Femur (tissue), 1 donor: ENCODE data around the gene WNK3.

Experiments
- DNase-seq: peaks from one replicate; pipeline ENCODE4 v3.0.0-alpha.2; 2017

The WNK3 gene

GRCh38 chrX:54237014-54237413, 120.8 kb downstream of the WNK3 start:
- DNase-seq: no peak

DNA sequence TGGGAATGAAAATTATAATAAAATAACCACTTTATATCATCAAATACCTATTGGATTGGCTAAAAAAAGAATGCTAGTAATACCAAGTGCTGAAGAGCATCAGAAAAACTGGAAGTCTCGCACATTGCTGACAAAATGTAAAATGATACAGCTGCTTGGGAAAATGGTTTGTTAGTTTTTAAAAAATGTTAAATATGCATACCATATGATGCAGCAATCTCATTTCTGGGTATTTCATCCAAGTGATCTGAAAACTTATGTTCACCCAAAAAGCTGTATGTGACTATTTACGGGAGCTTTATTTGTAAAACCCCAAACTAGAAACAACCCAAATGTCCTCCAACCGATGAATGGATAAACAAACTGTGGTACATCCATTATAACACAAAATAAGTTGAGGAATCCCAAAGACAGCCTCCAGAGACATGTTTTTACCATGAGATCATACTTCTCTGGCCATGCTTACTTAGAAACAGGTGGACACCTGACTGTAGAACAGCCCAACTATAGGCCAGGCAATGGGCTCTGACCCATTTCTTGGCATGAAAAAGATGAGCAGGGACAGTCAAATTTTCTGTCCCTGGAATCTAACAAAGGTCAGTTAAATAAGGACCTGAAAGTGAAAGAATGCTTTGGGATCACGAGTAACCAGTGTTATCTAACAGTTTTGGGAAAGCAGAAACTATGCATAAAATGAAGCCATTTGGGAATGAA, 127.3 kb downstream of the WNK3 start:
- DNase-seq: no peak

DNA sequence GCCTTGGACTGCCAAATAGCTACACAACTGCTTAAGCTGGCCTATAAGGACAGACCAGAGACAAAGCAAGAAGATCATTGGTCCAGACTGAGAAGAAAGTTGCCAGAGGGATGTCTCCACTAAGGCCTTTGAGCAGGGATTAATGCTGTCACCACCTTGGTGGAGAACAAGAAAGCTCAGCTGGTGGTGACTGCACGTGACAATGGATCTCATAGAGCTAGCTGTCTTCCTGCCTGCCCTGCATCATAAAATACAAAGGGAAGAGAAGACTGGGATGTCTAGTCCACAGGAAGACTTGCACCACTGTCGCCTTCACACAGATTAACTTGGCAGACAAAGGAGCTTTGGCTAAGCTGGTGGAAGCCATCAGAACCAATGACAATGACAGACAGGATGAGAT, 134.3 kb downstream of the WNK3 start:
- DNase-seq: no peak

- DNase-seq: no peak
Observed at GRCh38 chrX:54213603-54214002, 144.2 kb downstream of the WNK3 start.

DNA sequence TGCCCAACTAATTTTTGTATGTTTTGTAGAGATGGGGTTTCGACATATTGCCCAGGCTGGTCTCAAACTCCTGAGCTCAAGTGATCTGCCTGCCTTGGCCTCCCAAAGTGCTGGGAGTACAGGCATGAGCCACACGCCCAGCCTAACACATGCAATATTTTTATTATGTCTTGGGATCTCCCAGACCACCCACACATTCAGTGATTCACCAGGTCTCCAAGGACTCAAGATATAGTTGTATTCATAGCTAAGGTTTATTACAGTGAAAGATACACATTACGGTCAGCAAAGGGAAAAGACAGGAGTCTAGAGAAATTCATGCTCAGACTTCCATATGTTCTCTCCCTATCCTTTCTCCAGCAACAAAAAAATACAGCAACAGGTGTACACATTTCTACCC, 149.3 kb downstream of the WNK3 start:
- no peak for DNase-seq

DNA sequence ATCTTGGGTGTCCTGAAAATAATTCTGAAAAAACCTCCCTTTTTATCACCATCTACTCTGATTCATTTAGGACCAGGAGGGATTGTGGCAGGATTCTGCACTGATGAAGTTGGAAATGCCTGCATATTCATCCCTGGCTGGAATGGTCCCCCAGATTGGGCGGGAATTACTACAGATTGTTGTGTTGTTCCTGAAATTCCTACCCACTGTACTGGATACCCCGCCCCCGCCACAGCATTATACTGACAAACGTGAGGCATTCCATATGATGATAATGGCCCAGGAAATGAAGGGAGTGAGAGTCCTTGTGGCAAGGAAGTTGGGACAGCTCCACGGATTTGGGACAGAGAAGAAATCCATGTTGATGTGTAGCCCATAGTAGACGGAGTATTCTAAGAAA, 159.6 kb downstream of the WNK3 start:
- no peak for DNase-seq

GRCh38 chrX:54194982-54195588, 162.8 kb downstream of the WNK3 start:
- no peak for DNase-seq

GRCh38 chrX:54193085-54193821, 164.6 kb downstream of the WNK3 start:
- DNase-seq: no peak

DNA sequence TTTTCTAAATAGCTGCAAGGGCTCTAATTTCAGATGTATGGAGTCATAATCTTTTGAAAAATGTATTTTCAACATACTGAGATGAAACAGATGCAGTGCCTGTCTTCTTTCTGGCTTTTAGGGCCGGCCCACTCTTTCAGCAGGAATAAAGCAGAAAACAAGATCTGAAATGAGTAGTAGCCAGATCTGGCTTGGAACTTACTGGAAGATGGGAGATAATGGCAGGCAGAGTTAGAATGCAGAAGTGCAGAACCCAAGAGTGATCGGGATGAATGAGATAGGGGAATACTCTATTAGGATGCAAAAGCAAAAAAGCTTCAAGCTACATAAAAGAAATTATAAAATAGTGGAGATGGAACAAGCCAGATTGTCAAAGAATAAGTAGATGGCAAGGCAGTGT, 173.4 kb downstream of the WNK3 start:
- DNase-seq: no peak

- peak; percentile 88 for DNase-seq
Observed at GRCh38 chrX:54182864-54183613, 174.8 kb downstream of the WNK3 start, which contains the start of gene FAM120C. Gene FAM120C, minus strand, starts transcription at chrX:54183254. Its CDS starts 56 bp downstream, at chrX:54183198.

- DNase-seq: peak; percentile 48
Observed at GRCh38 chrX:54182194-54182863, 175.5 kb downstream of the WNK3 start.

DNA sequence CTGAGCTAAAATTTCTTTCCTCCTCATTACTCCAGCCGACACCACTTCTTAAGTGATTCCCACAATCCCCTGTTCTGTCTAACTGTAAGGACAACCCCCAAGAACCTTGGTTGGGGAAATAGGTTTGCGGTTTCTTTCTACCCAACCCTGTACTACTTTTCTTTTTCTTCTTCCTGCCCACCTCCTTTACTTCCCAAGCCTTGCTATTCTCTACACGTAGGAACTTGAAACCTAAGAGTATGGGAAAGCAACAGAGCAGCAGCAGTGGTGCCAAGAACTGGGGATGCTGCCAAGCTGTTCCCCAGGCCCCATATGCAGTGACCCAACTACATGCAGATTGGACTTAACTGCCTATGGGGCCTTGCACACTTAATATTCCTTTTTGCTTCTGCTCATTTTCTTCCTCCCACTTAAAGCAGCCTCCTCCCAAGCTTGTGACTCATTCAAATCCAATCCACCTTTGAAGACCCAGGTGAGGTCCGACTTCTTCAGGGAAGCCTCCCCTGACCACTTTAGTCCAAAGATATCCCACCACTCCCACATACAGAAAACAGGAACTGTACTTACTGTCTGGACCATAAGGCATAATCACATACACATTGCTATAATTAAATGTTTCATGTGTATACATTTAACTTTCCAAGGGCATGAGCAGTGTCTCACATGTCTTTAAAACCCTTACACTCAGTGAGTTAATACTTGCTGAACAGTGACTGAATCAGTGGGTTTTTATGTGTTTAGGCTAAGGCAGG, 176.5 kb downstream of the WNK3 start:
- DNase-seq: peak; percentile 57

- no peak for DNase-seq
Observed at GRCh38 chrX:54180403-54180802, 177.4 kb downstream of the WNK3 start.

DNA sequence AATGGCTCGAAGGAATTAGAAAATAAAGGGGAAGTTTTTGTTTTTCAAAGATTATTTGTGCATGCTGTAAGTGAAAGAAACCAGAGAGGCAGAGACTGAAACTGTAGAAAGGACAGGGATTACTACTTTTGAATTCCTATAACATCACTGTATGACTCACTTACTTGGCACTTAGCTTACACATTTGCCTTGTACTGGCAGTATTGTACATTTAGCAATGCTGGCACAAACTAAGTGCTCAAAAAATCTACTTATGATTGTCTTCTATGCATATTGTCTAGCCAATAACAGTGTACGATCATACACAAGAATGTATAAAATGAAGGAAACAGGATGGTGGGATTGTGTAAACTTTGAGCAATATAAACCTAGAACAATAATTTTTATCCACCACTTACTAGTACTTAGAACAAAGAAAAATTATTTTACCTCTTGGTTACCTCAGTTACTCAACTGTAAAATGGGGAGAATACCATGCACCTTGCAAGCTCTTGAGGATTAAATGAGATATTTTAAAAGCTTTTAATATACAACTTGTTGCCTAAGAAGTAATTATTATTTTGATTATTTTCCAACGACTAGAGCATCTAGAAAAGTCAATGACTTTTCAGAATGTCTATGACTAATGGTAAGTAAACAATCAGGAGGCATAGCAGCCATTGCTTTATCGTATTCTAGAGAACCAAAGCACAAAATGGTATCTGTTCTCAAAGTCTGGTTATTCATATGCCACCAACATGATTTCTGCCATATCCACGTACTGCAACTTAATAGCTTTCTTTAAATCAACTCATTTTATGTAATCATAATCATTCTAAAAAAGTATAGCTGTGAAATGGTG, 179.5 kb downstream of the WNK3 start:
- no peak for DNase-seq

- DNase-seq: no peak
Observed at GRCh38 chrX:54177306-54177705, 180.5 kb downstream of the WNK3 start.

- no peak for DNase-seq
Observed at GRCh38 chrX:54173791-54174190, 184.1 kb downstream of the WNK3 start.

DNA sequence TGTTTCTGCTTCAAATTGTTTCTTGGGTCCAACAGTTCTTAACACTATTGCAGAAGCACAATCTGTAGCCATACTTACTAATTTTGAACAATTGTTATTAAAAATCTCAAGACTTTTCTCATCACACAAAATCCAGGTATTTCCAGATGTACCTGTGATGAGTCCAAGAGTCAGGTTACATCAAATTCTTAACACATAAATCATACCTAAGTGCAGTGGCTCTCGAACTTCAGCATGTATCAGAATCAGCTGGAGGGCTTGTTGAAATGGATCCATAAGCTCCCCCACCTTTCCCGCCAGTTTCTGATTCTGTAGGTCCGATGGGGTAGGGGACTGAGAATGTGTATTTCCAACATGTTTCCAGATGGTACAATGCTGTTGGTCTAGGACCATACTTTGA, 185.4 kb downstream of the WNK3 start:
- no peak for DNase-seq

DNA sequence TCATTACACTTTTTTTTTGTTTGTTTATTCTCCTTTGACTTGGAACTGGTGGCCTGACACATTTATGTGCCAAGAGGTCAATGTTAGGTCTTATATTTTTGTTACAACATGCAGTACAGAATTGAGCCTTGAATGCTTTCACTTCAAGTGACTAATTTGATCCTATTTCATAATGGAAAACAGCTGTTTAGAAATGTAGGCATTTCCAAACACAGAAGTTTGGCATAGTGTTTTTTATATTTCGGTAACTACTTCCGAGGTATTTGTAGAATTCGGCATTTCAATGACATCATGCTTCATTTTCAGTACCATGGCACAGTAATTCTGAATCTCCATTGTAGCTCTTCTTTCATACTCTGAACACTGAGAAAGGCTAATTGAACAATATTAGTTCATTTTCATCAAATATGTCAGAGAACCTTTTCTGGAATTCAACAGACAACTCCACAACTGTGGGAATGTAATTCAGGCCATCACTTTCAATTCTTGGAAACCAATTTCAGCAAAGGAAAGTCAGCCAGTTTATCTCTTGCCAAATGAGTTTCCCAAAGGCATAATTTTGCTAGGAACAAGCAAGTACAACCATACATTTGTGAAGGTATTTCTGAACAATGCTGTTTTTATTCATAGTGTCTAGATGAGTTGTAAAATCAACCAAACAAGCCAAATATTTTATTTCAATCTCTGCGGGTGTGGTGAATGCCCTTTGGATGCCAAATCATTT, 186.2 kb downstream of the WNK3 start:
- DNase-seq: no peak

- no peak for DNase-seq
Observed at GRCh38 chrX:54171091-54171490, 186.8 kb downstream of the WNK3 start.

- DNase-seq: no peak
Observed at GRCh38 chrX:54166915-54167314, 190.9 kb downstream of the WNK3 start.
